ENCODE results near the gene RNF220. TPM values are rescaled to one million over a fixed set of nuclear protein-coding genes. Genes with fewer than 3 reads are reported as not detected.

RNF220 gene
- total RNA-seq, 2 donors from 2014 or later: 121 to 125 TPM

- Histone ChIP-seq H3K9me3 (no peaks in the 10 kb centered on the region), H3K27me3 (replicated peaks; ENCODE audit: insufficient read depth) (no peaks in the 10 kb centered on the region), H3K4me3 (no peak overlapping the region), H3K36me3 (no peaks in the 10 kb centered on the region), H3K27ac (no peak overlapping the region), H3K4me1 (ENCODE audit: control insufficient read depth in 1 of 2, low read depth in 2 of 2) (no peaks in the 10 kb centered on the region)
- TF ChIP-seq, protein P1, sequence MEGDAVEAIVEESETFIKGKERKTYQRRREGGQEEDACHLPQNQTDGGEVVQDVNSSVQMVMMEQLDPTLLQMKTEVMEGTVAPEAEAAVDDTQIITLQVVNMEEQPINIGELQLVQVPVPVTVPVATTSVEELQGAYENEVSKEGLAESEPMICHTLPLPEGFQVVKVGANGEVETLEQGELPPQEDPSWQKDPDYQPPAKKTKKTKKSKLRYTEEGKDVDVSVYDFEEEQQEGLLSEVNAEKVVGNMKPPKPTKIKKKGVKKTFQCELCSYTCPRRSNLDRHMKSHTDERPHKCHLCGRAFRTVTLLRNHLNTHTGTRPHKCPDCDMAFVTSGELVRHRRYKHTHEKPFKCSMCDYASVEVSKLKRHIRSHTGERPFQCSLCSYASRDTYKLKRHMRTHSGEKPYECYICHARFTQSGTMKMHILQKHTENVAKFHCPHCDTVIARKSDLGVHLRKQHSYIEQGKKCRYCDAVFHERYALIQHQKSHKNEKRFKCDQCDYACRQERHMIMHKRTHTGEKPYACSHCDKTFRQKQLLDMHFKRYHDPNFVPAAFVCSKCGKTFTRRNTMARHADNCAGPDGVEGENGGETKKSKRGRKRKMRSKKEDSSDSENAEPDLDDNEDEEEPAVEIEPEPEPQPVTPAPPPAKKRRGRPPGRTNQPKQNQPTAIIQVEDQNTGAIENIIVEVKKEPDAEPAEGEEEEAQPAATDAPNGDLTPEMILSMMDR (IDR thresholded peaks at IDR 0.05): no peak
- ATAC-seq (ENCODE audit: insufficient number of reproducible peaks, low FRiP score, low read depth) (no peak), DNase-seq (ENCODE audit: low spot score) (no peak)
These were observed 108.1 kb downstream of the RNF220 start for GRCh38 chr1:44513111-44513510.

DNA sequence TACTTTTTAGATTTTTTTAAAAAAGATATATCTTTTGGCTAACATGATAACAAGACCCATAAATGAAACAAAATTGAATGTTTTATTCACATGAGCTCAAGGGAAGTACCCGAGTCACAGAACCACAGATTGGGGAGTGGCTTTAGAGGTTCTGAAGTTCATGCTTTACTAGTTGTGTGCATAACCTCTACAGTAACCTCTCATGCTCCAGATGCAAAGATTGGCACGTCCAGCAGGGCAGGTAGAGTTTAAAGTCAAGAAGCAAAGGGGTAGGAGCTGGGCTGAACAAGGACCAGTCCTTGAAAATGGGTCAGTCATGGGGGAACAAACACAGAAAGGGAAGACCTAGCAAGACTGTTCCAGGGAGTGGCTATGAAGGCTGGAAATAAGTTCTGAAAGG lies 109.6 kb downstream of the RNF220 start:
- Histone ChIP-seq H3K36me3 (no peaks in the 10 kb centered on the region), H3K27me3 (replicated peaks; ENCODE audit: insufficient read depth) (no peaks in the 10 kb centered on the region), H3K4me3 (no peak overlapping the region), H3K27ac (no peak overlapping the region), H3K4me1 (ENCODE audit: control insufficient read depth in 1 of 2, low read depth in 2 of 2) (no peaks in the 10 kb centered on the region), H3K9me3 (no peaks in the 10 kb centered on the region)
- DNase-seq (ENCODE audit: low spot score) (no peak), ATAC-seq (ENCODE audit: insufficient number of reproducible peaks, low FRiP score, low read depth) (no peak)
- TF ChIP-seq, protein P1 (IDR thresholded peaks at IDR 0.05): no peak

DNA sequence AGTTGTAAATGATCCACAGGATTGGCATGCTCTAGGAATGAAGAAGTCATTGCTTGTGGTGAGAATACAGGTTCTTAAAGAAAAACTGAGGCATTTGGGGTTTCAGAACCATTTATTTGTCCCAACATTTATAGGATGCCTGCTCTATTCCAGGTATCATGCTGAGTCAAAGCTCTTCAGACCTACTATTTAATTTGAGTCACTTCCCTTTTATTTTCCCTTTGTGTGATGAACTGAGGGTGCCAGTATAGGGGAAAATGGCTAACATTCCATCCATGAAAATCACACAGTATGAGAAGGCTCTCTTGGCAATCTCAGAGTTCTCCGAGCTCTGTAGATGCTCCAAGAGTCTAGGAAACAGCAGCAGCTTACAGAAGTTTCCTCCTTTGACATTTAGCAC lies 110.4 kb downstream of the RNF220 start:
- no peaks in the 10 kb centered on the region for H3K27me3 ChIP-seq (replicated peaks; ENCODE audit: insufficient read depth)
- H3K36me3 ChIP-seq: no peaks in the 10 kb centered on the region
- no peak overlapping the region for H3K4me3 ChIP-seq
- H3K27ac ChIP-seq: no peak overlapping the region
- no peak for DNase-seq (ENCODE audit: low spot score)
- H3K9me3 ChIP-seq: no peaks in the 10 kb centered on the region
- TF ChIP-seq, protein P1 (IDR thresholded peaks at IDR 0.05): no peak
- no peaks in the 10 kb centered on the region for H3K4me1 ChIP-seq (ENCODE audit: control insufficient read depth in 1 of 2, low read depth in 2 of 2)
- no peak for ATAC-seq (ENCODE audit: insufficient number of reproducible peaks, low FRiP score, low read depth)

GRCh38 chr1:44519035-44519676 lies 114.1 kb downstream of the RNF220 start:
- no peak overlapping the region for H3K4me3 ChIP-seq
- TF ChIP-seq, protein P1 (IDR thresholded peaks at IDR 0.05): no peak
- H3K27ac ChIP-seq: no peak overlapping the region
- no peaks in the 10 kb centered on the region for H3K36me3 ChIP-seq
- no peaks in the 10 kb centered on the region for H3K9me3 ChIP-seq
- ATAC-seq (ENCODE audit: insufficient number of reproducible peaks, low FRiP score, low read depth) (no peak), DNase-seq (ENCODE audit: low spot score) (no peak)
- no peaks in the 10 kb centered on the region for H3K4me1 ChIP-seq (ENCODE audit: control insufficient read depth in 1 of 2, low read depth in 2 of 2)
- H3K27me3 ChIP-seq (replicated peaks; ENCODE audit: insufficient read depth): no peaks in the 10 kb centered on the region

DNA sequence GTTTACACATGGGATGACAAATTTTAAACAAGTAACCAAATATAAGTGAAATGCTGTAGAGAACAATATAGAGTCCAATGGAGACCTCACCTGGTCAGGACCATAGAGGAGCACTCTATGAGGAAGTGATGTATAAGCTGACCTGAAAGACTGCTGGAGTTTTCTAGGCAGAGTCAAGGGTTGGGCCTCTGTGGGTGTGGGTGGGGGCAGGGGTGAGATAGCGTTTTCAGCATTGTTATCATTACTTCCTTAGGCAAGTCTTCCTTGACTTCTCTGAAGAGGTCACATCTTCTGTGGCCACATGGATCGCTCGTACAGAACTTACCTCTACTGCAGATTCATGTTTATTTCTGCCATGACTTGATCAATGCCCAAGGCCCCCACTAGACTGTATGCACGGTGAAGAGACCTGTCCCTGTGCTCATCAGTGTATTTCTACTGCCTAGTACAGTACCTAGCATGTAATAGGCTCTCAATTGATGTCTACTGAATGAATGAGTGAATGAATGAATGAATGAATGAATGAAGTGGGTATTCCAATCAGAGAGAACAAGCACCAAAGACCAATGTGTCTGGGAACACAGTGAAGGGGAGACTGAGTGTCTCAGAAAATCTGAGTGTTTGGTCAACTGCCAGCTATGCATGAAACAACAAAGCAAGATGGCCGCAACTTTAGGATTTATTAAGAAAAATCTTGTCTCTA lies 116.5 kb downstream of the RNF220 start:
- no peak for ATAC-seq (ENCODE audit: insufficient number of reproducible peaks, low FRiP score, low read depth)
- Histone ChIP-seq H3K27ac (no peak overlapping the region), H3K4me3 (no peak overlapping the region), H3K27me3 (replicated peaks; ENCODE audit: insufficient read depth) (no peaks in the 10 kb centered on the region), H3K36me3 (no peaks in the 10 kb centered on the region), H3K4me1 (ENCODE audit: control insufficient read depth in 1 of 2, low read depth in 2 of 2) (peaks cover 0 to 4% of the 10 kb centered on the region in 2 donors), H3K9me3 (no peaks in the 10 kb centered on the region)
- no peak for DNase-seq (ENCODE audit: low spot score)
- TF ChIP-seq, protein P1 (IDR thresholded peaks at IDR 0.05): no peak

Data from thoracic aorta (tissue), 2 donors.